ENCODE measurements around the gene RARB. TPM values are rescaled to one million over a fixed set of nuclear protein-coding genes. Genes with fewer than 3 reads are reported as not detected.

Gene RARB
- total RNA-seq, 1 donor from 2014 or later: 15.0 TPM

DNA sequence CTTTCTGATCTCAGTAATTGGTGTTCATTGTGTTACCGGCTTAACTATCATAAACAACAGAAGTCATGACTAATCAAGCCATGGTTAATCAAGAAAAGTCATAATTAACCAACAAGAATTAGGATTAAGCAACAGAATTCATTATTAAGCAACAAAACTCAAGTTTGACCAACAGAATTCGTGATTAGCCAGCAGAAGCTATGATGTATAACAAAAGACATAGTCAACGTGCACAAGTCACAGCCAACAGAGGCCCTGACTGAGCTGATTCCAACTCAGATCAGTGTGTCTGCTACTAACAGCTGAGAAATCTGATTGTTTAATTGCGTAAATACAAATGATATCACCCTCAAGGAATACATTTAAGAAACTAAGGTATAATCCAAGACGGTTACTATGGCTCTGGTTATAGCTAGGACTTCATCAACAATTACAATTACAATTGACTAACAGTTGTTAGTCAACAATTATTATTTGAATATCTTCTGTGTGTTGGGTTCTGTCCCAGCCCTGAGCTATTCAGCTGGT is 67.7 kb downstream of the RARB start:
- no peaks in the 10 kb centered on the region for H3K4me1 ChIP-seq
- intact Hi-C loops (cut with DNase I): no loop called here
- H3K4me3 ChIP-seq: no peak overlapping the region
- no peaks in the 10 kb centered on the region for H3K36me3 ChIP-seq
- DNase-seq (ENCODE audit: extremely low spot score in 2 of 2): no peak
- H3K27ac ChIP-seq: no peak overlapping the region
- H3K9me3 ChIP-seq: peaks cover 8% of the 10 kb centered on the region
- TF ChIP-seq, protein P1, sequence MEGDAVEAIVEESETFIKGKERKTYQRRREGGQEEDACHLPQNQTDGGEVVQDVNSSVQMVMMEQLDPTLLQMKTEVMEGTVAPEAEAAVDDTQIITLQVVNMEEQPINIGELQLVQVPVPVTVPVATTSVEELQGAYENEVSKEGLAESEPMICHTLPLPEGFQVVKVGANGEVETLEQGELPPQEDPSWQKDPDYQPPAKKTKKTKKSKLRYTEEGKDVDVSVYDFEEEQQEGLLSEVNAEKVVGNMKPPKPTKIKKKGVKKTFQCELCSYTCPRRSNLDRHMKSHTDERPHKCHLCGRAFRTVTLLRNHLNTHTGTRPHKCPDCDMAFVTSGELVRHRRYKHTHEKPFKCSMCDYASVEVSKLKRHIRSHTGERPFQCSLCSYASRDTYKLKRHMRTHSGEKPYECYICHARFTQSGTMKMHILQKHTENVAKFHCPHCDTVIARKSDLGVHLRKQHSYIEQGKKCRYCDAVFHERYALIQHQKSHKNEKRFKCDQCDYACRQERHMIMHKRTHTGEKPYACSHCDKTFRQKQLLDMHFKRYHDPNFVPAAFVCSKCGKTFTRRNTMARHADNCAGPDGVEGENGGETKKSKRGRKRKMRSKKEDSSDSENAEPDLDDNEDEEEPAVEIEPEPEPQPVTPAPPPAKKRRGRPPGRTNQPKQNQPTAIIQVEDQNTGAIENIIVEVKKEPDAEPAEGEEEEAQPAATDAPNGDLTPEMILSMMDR (IDR thresholded peaks at IDR 0.05): no peak
- no peak for TF ChIP-seq POLR2AphosphoS5 (IDR thresholded peaks at IDR 0.05; ENCODE audit: insufficient read depth in 1 of 2, low read depth in 1 of 2)
- no peak for TF ChIP-seq POLR2A (IDR thresholded peaks at IDR 0.05)
- H3K27me3 ChIP-seq: no peaks in the 10 kb centered on the region

DNA sequence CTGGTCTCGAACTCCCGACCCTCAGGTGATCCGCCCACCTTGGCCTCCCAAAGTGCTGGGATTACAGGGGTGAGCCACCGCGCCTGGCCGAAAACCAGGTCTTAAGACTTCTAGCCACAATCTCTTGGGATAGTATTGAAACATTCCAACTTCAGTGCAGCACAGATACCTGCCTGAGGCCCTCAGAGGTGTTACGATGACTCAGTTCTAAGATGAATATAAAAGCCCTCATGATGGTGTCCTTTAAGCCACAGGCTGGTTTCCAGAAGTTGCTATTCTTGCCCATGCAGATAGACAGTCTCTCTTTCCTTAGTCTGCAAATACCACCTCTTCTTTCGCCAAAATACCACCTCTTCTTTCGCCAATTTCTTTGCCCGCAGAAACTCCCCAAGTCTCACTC is 69.0 kb downstream of the RARB start:
- TF ChIP-seq, protein P1 (IDR thresholded peaks at IDR 0.05): no peak
- TF ChIP-seq POLR2AphosphoS5 (IDR thresholded peaks at IDR 0.05; ENCODE audit: insufficient read depth in 1 of 2, low read depth in 1 of 2) (no peak), POLR2A (IDR thresholded peaks at IDR 0.05) (no peak)
- DNase-seq (ENCODE audit: extremely low spot score in 2 of 2): no peak
- no peaks in the 10 kb centered on the region for H3K36me3 ChIP-seq
- H3K27ac ChIP-seq: no peak overlapping the region
- no peak overlapping the region for H3K4me3 ChIP-seq
- intact Hi-C loops (cut with DNase I): no loop called here
- H3K27me3 ChIP-seq: no peaks in the 10 kb centered on the region
- peaks cover 8% of the 10 kb centered on the region for H3K9me3 ChIP-seq
- no peaks in the 10 kb centered on the region for H3K4me1 ChIP-seq

DNA sequence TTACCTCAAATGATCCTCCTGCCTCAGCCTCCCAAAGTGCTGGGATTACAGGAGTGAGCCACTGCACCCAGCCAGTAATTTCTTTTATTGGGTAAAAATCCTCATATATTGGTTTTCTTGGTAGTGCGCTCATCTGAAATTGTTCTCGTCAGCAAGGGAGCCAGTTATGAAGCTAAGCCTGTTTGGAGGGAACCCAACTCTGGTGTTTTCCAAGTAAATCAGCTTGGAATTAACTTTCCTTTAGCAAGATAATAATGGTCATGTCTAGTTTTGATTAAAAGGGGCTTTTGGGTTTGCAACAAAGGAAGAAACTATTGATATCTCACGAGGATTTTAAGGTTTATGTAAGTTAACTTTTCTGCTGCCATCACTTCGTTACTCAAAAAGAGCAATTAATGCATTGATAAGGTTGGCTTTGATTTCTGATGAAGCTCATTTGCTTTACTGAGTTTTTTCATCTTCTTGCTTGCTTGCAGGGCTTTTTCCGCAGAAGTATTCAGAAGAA is 72.7 kb downstream of the RARB start:
- H3K4me1 ChIP-seq: no peaks in the 10 kb centered on the region
- intact Hi-C loops (cut with DNase I): no loop called here
- H3K27me3 ChIP-seq: no peaks in the 10 kb centered on the region
- H3K27ac ChIP-seq: no peak overlapping the region
- no peaks in the 10 kb centered on the region for H3K36me3 ChIP-seq
- DNase-seq (ENCODE audit: extremely low spot score in 2 of 2): no peak
- no peak for TF ChIP-seq POLR2AphosphoS5 (IDR thresholded peaks at IDR 0.05; ENCODE audit: insufficient read depth in 1 of 2, low read depth in 1 of 2)
- TF ChIP-seq, protein P1 (IDR thresholded peaks at IDR 0.05): no peak
- no peak for TF ChIP-seq POLR2A (IDR thresholded peaks at IDR 0.05)
- H3K9me3 ChIP-seq: no peaks in the 10 kb centered on the region
- no peak overlapping the region for H3K4me3 ChIP-seq

DNA sequence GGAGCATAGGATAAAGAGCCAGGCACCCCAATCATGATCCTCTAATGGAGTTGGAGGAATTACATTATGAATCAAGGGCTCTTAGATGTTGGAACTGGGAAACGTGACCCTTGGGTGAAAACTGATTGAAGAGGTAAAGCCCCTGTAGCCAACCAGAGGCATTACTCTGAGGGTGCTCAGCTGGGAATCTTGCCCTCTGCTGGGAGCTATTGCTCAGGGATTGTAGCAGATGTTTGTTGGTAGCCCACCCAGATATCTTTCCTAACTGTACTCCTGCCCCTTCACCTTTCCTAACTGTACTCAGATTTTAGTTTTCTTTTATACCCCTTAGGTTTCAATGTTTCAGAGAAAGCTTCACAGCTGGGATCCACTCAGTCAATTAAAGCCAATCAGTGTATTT is 74.2 kb downstream of the RARB start:
- intact Hi-C loops (cut with DNase I): no loop called here

DNA sequence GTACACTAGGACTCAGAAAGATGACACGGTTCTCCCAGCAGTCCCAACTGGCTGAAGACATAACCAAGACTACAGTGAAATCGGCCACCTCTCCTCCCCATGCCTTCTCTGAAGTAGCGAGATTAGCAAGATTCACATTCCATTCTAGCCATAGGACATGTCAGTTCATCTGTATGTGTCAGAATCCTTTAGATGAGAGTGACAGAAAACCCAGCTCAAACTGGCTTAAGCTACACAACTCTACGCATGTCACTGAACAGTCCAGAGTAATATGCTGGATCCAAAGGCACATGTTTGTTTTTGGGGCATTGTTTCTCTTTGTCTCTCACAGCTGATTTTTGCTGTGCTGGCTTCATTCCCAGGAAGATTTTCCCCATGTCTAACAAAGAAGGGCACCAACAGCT is 75.8 kb downstream of the RARB start:
- intact Hi-C loops (cut with DNase I): no loop called here
- no peak for TF ChIP-seq POLR2AphosphoS5 (IDR thresholded peaks at IDR 0.05; ENCODE audit: insufficient read depth in 1 of 2, low read depth in 1 of 2)
- TF ChIP-seq POLR2A (IDR thresholded peaks at IDR 0.05): no peak
- TF ChIP-seq, protein P1 (IDR thresholded peaks at IDR 0.05): no peak
- Histone ChIP-seq H3K27me3 (no peaks in the 10 kb centered on the region), H3K36me3 (no peaks in the 10 kb centered on the region), H3K4me3 (no peak overlapping the region), H3K9me3 (no peaks in the 10 kb centered on the region), H3K27ac (no peak overlapping the region), H3K4me1 (no peaks in the 10 kb centered on the region)
- DNase-seq (ENCODE audit: extremely low spot score in 2 of 2): no peak

More for the DNA sequence above, 74.2 kb downstream of the RARB start:
- Histone ChIP-seq H3K4me1 (no peaks in the 10 kb centered on the region), H3K27ac (no peak overlapping the region), H3K4me3 (no peak overlapping the region), H3K36me3 (no peaks in the 10 kb centered on the region), H3K9me3 (no peaks in the 10 kb centered on the region), H3K27me3 (no peaks in the 10 kb centered on the region)
- DNase-seq (ENCODE audit: extremely low spot score in 2 of 2): no peak
- TF ChIP-seq, protein P1 (IDR thresholded peaks at IDR 0.05): no peak
- TF ChIP-seq POLR2AphosphoS5 (IDR thresholded peaks at IDR 0.05; ENCODE audit: insufficient read depth in 1 of 2, low read depth in 1 of 2) (no peak), POLR2A (IDR thresholded peaks at IDR 0.05) (no peak)

Measured in vagina (tissue), 2 donors.